Fibroblast of the conjunctiva (primary cell): ENCODE results near the gene TGFBR3.
A peak's percentile ranks its signal among the peaks of the same experiment; 100 is the strongest.

Experiments used
- DNase-seq: peaks from one replicate; pipeline ENCODE4 v3.0.0-alpha.2; 2010; ENCODE audit warnings: low read depth

Gene TGFBR3

GRCh38 chr1:91799159-91799558, 86.8 kb downstream of the TGFBR3 start:
- no peak for DNase-seq

- no peak for DNase-seq
These were observed 87.2 kb downstream of the TGFBR3 start for GRCh38 chr1:91798740-91799139.

- no peak for DNase-seq
These were observed 87.7 kb downstream of the TGFBR3 start for GRCh38 chr1:91798241-91798648.

- no peak for DNase-seq
These were observed 88.8 kb downstream of the TGFBR3 start for GRCh38 chr1:91797164-91797563.

GRCh38 chr1:91796390-91796654, 89.6 kb downstream of the TGFBR3 start:
- no peak for DNase-seq

GRCh38 chr1:91795591-91796389, 90.2 kb downstream of the TGFBR3 start:
- peak; percentile 79 for DNase-seq

- no peak for DNase-seq
These were observed 92.1 kb downstream of the TGFBR3 start for GRCh38 chr1:91793877-91794276.

- DNase-seq = no peak
These were observed 92.8 kb downstream of the TGFBR3 start for GRCh38 chr1:91793189-91793588.

- no peak for DNase-seq
These were observed 93.4 kb downstream of the TGFBR3 start for GRCh38 chr1:91792489-91793071.

- DNase-seq = no peak
These were observed 94.1 kb downstream of the TGFBR3 start for GRCh38 chr1:91791691-91792488.

GRCh38 chr1:91791103-91791502, 94.8 kb downstream of the TGFBR3 start:
- DNase-seq = no peak

- no peak for DNase-seq
These were observed 95.6 kb downstream of the TGFBR3 start for GRCh38 chr1:91790392-91790791.

- no peak for DNase-seq
These were observed 96.5 kb downstream of the TGFBR3 start for GRCh38 chr1:91789273-91789997.

GRCh38 chr1:91787919-91788318, 98.0 kb downstream of the TGFBR3 start:
- no peak for DNase-seq

GRCh38 chr1:91784616-91785015, 101.3 kb downstream of the TGFBR3 start:
- no peak for DNase-seq

GRCh38 chr1:91784191-91784590, 101.8 kb downstream of the TGFBR3 start:
- DNase-seq = no peak

GRCh38 chr1:91783423-91784170, 102.4 kb downstream of the TGFBR3 start:
- peak; percentile 66 for DNase-seq

- DNase-seq = no peak
These were observed 103.9 kb downstream of the TGFBR3 start for GRCh38 chr1:91781901-91782622.

GRCh38 chr1:91781371-91781825, 104.6 kb downstream of the TGFBR3 start:
- DNase-seq = peak; percentile 94

GRCh38 chr1:91779548-91780021, 106.4 kb downstream of the TGFBR3 start:
- DNase-seq = no peak

GRCh38 chr1:91778964-91779363, 107.0 kb downstream of the TGFBR3 start:
- no peak for DNase-seq
